ENCODE measurements around the gene ESYT1.

Gene ESYT1

DNA sequence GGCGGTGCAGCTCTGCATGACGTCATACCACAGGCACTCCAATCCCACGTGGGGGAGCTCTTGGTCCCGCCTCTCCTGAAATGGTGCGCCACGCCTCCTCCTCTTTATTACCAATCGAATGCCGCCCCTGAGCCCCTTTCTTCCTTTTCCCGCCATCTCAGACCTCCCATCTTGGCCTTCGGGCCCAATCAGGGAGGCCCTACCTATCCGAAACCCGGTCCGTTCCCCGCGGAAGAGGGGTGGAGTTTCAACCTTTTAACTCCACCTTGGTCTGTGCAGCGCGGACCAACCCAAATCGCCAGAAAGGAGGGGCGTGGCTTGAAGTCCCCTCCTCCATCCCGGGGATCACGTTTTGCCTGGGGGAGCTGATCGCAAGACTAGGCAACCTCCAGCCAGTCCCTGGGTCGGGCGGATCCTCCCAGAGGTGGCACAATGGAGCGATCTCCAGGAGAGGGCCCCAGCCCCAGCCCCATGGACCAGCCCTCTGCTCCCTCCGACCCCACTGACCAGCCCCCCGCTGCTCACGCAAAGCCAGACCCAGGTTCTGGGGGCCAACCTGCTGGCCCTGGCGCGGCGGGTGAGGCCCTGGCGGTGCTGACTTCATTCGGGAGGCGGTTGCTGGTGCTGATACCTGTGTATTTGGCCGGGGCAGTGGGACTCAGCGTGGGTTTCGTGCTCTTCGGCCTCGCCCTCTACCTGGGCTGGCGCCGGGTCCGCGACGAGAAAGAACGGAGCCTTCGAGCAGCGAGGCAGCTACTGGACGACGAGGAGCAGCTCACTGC lies at the start of gene ESYT1:
TSS of gene ESYT1 (plus strand) at position 380 of the 782 bp plus-strand sequence. CDS start at position 433, 53 bp downstream.
- DNase-seq, result peak; percentile 96

- DNase-seq, result no peak
These were observed 49.6 kb upstream of the ESYT1 start for GRCh38 chr12:56078427-56078826.

GRCh38 chr12:56078931-56079722 lies 48.9 kb upstream of the ESYT1 start:
- DNase-seq, result peak; percentile 42

GRCh38 chr12:56079723-56080555 lies 48.1 kb upstream of the ESYT1 start, which contains the start of gene ERBB3:
TSS of gene ERBB3 (plus strand) at chr12:56080165. CDS start at chr12:56080301, 136 bp downstream.
- DNase-seq, result peak; percentile 53

GRCh38 chr12:56080556-56081138 lies 47.4 kb upstream of the ESYT1 start:
- no peak for DNase-seq

- DNase-seq, result no peak
These were observed 46.4 kb upstream of the ESYT1 start for GRCh38 chr12:56081393-56082347.

DNA sequence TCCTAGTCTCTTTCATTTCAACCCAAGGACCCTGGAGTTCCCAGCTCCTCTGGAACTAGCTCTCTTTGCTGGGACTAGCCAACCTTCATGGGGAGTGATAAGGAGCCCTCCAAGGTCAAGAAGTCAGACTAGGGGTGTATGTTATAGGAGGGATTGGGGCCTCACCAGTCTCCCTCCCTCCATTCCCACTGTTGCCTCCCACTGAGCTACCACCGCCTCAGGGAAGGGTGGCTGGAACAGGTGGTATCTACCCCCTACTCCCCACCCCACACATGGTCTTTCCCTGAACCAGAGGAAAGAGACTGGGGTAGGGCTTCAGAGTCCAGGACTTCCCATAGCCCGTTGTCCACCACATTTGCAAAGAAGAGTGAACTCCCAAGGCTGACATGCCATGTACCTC lies 45.7 kb upstream of the ESYT1 start:
- no peak for DNase-seq

DNA sequence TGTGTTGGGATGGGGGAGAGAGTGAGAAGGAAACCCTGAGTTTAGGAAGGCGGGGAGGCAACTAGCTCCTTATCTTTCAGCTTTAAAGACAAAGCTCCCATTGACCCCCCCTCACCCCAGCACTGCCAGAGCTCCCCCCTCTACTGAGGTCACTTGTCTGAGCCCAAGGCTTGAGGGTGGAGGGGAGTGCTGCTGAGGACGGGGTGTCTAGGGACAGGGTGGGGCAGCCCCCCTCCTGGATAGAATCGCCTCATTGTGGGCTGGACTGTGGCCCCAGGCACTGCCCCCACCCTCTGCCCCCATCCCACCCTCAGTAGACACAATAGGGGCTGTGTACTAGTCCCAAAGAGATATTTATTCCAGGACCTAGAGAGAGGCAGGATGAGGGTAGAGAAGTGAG lies 45.1 kb upstream of the ESYT1 start:
- no peak for DNase-seq

DNA sequence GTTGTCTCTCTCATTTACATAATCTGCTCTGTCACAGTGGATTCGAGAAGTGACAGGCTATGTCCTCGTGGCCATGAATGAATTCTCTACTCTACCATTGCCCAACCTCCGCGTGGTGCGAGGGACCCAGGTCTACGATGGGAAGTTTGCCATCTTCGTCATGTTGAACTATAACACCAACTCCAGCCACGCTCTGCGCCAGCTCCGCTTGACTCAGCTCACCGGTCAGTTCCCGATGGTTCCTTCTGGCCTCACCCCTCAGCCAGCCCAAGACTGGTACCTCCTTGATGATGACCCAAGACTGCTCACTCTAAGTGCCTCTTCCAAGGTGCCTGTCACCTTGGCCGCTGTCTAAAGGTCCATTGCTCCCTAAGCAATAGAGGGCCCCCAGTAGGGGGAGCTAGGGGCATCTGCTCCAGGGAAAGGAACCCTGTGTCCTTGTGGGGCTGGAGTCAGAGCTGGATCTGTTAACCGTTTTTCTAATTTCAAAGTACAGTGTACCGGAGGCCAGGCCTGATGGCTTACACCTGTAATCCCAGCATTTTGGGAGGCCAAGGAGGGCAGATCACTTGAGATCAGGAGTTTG lies 43.0 kb upstream of the ESYT1 start:
- DNase-seq, result no peak

- no peak for DNase-seq
These were observed 42.0 kb upstream of the ESYT1 start for GRCh38 chr12:56086096-56086495.

GRCh38 chr12:56086608-56087007 lies 41.5 kb upstream of the ESYT1 start:
- no peak for DNase-seq

- DNase-seq, result no peak
These were observed 40.8 kb upstream of the ESYT1 start for GRCh38 chr12:56087220-56087619.

- DNase-seq, result no peak
These were observed 30.3 kb upstream of the ESYT1 start for GRCh38 chr12:56097738-56098137.

DNA sequence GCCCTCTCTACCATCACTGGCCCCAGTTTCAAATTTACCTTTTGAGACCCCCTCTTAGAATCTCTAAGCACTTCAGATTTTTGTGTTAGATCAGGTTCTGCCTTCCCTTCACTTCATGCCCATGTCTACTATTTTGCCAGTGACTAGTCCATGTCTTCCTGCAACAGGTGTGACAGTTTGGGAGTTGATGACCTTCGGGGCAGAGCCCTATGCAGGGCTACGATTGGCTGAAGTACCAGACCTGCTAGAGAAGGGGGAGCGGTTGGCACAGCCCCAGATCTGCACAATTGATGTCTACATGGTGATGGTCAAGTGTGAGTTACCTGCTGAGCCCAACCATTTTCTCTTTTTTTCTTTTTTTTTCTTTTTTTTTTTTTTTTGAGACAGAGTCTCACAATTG lies 29.5 kb upstream of the ESYT1 start:
- DNase-seq, result no peak

GRCh38 chr12:56099787-56100186 lies 28.3 kb upstream of the ESYT1 start:
- DNase-seq, result no peak

- DNase-seq, result no peak
These were observed 27.0 kb upstream of the ESYT1 start for GRCh38 chr12:56101045-56101444.

GRCh38 chr12:56102683-56103065 lies 25.4 kb upstream of the ESYT1 start:
- no peak for DNase-seq

- no peak for DNase-seq
These were observed 24.9 kb upstream of the ESYT1 start for GRCh38 chr12:56103066-56103711.

- DNase-seq, result no peak
These were observed 24.3 kb upstream of the ESYT1 start for GRCh38 chr12:56103823-56104108.

DNA sequence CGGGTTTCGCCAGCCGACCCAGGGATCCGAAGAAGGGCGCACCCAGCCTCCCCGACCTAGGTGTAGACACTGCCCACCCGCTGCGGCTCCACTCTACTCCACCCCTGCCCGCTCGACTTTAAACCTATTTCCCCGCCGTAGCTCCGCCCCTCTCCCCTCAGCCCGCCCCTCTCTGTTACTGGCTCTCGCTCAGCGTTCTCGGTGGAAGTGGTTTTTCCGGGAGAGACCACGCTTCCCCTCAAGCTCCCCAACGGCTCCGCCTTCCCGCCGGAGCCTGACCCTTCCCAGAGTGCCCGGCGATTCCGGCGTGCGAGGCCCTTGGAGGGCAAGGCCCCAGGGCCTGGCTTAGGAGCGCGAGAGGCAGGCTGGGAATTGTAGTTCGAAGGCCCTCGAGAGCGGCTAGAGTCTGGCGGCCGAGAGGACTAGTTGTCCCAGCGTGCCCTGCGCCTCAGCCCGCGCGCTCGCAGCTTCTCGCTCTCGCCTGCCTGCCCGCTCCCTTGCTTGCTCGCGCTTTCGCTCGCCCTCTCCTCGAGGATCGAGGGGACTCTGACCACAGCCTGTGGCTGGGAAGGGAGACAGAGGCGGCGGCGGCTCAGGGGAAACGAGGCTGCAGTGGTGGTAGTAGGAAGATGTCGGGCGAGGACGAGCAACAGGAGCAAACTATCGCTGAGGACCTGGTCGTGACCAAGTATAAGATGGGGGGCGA lies 23.8 kb upstream of the ESYT1 start, which contains the start of gene PA2G4:
TSS of gene PA2G4 (plus strand) at position 451 of the 706 bp plus-strand sequence. CDS start at position 630, 179 bp downstream.
- DNase-seq, result peak; percentile 93

Measured in DMS79 (cell line).